Transverse colon (tissue), 4 donors: ENCODE results near the gene CCDC43.

ENCODE experiments used
- EP300 ChIP-seq: sonication (generic); formaldehyde crosslinking; IDR thresholded peaks from one replicate; pipeline ENCODE4 v1.6.1; 2017; ENCODE audit warnings: antibody characterized with exemption, low read depth
- POLR2A ChIP-seq: fragments of 450-650 bp; IDR thresholded peaks from one replicate; pipeline ENCODE4 v1.6.1; 2016; ENCODE audit warnings: antibody characterized with exemption, mild to moderate bottlenecking, moderate library complexity
- POLR2AphosphoS5 ChIP-seq, 3 donors: sonication (generic); formaldehyde crosslinking; IDR thresholded peaks; one replicate each; pipeline ENCODE4 v1.6.1; 2016; ENCODE audit warnings: antibody characterized with exemption in 3 of 3
- TF ChIP-seq, protein P1 (sequence below), 5 experiments: fragments of 200-600 bp in 3 of 5; fragments of 450-650 bp in 2 of 5; sonication (generic) in 3 of 5; IDR thresholded peaks; 1 replicate in 2 of 5; 2 replicates in 3 of 5; pipeline ENCODE4 v1.5.1; 2016 to 2017; ENCODE audit warnings: antibody characterized with exemption in 5 of 5, inconsistent platforms in 3 of 5, mild to moderate bottlenecking in 2 of 5, moderate library complexity in 1 of 5

DNA sequence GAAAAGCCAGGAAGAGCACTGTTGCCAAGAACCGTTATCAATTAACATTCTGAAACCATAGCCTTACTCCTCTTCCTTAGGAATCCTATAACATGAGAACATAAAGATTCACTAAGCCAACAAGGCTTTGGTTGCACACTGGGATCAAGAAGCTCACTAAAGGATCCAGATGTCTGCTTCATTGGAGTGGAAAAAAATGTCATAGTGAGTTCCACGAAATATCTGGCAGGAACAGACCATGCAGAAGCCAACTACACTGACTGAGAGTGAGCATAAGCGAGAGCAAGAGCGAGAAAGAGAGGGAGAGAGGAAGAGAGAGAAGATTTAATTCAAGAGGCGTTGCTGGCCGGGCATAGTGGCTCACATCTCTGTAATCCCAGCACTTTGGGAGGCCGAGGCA lies 46.7 kb downstream of the CCDC43 start:
- TF ChIP-seq, protein P1, sequence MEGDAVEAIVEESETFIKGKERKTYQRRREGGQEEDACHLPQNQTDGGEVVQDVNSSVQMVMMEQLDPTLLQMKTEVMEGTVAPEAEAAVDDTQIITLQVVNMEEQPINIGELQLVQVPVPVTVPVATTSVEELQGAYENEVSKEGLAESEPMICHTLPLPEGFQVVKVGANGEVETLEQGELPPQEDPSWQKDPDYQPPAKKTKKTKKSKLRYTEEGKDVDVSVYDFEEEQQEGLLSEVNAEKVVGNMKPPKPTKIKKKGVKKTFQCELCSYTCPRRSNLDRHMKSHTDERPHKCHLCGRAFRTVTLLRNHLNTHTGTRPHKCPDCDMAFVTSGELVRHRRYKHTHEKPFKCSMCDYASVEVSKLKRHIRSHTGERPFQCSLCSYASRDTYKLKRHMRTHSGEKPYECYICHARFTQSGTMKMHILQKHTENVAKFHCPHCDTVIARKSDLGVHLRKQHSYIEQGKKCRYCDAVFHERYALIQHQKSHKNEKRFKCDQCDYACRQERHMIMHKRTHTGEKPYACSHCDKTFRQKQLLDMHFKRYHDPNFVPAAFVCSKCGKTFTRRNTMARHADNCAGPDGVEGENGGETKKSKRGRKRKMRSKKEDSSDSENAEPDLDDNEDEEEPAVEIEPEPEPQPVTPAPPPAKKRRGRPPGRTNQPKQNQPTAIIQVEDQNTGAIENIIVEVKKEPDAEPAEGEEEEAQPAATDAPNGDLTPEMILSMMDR (IDR thresholded peaks at IDR 0.05) = no peak
- TF ChIP-seq POLR2AphosphoS5 (IDR thresholded peaks at IDR 0.05) (no peak), POLR2A (no peak), EP300 (no peak)
